ENCODE data around the gene UBE2H.

DNA sequence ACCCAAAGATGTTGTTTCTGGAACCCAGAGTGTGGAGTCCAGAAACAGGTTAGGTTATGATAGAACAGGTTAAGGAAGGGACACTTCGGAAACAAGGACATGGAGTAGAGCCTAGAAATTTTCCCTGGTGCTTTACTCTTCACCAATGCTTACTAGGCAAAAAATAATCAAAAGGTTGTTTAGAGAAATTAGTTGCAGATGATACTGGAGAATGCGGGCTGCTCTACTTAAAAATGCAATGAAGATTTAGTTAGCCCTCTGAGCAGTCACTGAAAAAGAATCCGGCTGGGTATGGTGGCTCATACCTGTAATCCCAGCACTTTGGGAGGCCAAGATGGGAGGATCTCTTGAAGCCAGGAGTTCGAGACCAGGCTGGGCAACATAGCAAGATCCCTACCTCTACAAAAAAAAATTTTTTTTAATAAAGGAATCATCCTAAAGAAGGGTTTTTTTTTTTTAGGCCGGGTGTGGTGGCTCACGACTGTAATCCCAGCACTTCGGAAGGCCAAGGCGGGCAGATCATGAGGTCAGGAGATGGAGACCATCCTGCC, 3.3 kb upstream of the UBE2H start:
- TF ChIP-seq, protein P1, sequence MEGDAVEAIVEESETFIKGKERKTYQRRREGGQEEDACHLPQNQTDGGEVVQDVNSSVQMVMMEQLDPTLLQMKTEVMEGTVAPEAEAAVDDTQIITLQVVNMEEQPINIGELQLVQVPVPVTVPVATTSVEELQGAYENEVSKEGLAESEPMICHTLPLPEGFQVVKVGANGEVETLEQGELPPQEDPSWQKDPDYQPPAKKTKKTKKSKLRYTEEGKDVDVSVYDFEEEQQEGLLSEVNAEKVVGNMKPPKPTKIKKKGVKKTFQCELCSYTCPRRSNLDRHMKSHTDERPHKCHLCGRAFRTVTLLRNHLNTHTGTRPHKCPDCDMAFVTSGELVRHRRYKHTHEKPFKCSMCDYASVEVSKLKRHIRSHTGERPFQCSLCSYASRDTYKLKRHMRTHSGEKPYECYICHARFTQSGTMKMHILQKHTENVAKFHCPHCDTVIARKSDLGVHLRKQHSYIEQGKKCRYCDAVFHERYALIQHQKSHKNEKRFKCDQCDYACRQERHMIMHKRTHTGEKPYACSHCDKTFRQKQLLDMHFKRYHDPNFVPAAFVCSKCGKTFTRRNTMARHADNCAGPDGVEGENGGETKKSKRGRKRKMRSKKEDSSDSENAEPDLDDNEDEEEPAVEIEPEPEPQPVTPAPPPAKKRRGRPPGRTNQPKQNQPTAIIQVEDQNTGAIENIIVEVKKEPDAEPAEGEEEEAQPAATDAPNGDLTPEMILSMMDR (conservative IDR thresholded peaks at IDR 0.05), result no peak
- TF ChIP-seq ZFX (IDR thresholded peaks at IDR 0.05), result no peak

Data from C4-2B (cell line).